MCF 10A (cell line): ENCODE measurements around the gene FLNC. TPM values are rescaled to one million over a fixed set of nuclear protein-coding genes. Genes with fewer than 3 reads are reported as not detected.
A peak's percentile ranks its signal among the peaks of the same experiment; 100 is the strongest.

Experiments
- BruUV-seq: library from RNA; stranded (reverse); fragments of 400-500 nt; replicated peaks from 2 replicates; lab custom pipeline; 2021; lab: Mats Ljungman, UMichigan
- CTCF ChIA-PET: fragments of 300-600 bp; sonication (Branson Sonifier 250); formaldehyde crosslinking; extraction: SDS; loops from one replicate; lab custom pipeline; 2021; ENCODE audit warnings: antibody characterized with exemption, inconsistent platforms; lab: Yijun Ruan, JAX
- POLR2A ChIA-PET: fragments of 300-600, 350-650 bp; sonication (Branson Sonifier 250); formaldehyde crosslinking; extraction: SDS; loops from one replicate; lab custom pipeline; 2020; ENCODE audit warnings: antibody characterized with exemption, inconsistent platforms; lab: Yijun Ruan, JAX
- DNase-seq: peaks from one replicate; pipeline ENCODE4 v3.0.0-alpha.2; 2018; ENCODE audit not compliant: unreplicated experiment
- H3K27ac Mint-ChIP-seq: one replicate; pipeline ENCODE4 v1.8.0; 2022; ENCODE audit warnings: mild to moderate bottlenecking, low read depth, mixed read lengths; ENCODE audit not compliant: unreplicated experiment
- H3K27me3 Mint-ChIP-seq: one replicate; pipeline ENCODE4 v1.8.0; 2022; ENCODE audit warnings: mixed read lengths; ENCODE audit not compliant: insufficient read depth, unreplicated experiment
- H3K36me3 Mint-ChIP-seq: one replicate; pipeline ENCODE4 v1.8.0; 2022; ENCODE audit warnings: mild to moderate bottlenecking, moderate library complexity, mixed read lengths; ENCODE audit not compliant: insufficient read depth, unreplicated experiment
- H3K4me1 Mint-ChIP-seq: one replicate; pipeline ENCODE4 v1.8.0; 2022; ENCODE audit warnings: mixed read lengths; ENCODE audit not compliant: insufficient read depth, unreplicated experiment
- H3K4me3 Mint-ChIP-seq: one replicate; pipeline ENCODE4 v1.8.0; 2022; ENCODE audit warnings: mild to moderate bottlenecking, moderate library complexity, mixed read lengths; ENCODE audit not compliant: unreplicated experiment
- H3K9me3 Mint-ChIP-seq: one replicate; pipeline ENCODE4 v1.8.0; 2022; ENCODE audit warnings: mixed read lengths; ENCODE audit not compliant: unreplicated experiment
- intact Hi-C: fragments of 100-400 bp; cut with micrococcal nuclease; formaldehyde crosslinking; loops from 2 replicates; pipeline ENCODE4 v1.14.1; 2022
- total RNA-seq: library from RNA; stranded (reverse); gene quantifications from 2 replicates; pipeline ENCODE4 v1.2.3, GENCODE V29; 2022
- TF ChIP-seq, protein P1 (sequence below): fragments of 200-600 bp; IDR thresholded peaks from one replicate; pipeline ENCODE4 v1.8.0; 2022; ENCODE audit warnings: antibody characterized with exemption, mild to moderate bottlenecking; ENCODE audit not compliant: unreplicated experiment

FLNC gene
- total RNA-seq, 1 experiment from 2014 or later = 0.28 TPM

DNA sequence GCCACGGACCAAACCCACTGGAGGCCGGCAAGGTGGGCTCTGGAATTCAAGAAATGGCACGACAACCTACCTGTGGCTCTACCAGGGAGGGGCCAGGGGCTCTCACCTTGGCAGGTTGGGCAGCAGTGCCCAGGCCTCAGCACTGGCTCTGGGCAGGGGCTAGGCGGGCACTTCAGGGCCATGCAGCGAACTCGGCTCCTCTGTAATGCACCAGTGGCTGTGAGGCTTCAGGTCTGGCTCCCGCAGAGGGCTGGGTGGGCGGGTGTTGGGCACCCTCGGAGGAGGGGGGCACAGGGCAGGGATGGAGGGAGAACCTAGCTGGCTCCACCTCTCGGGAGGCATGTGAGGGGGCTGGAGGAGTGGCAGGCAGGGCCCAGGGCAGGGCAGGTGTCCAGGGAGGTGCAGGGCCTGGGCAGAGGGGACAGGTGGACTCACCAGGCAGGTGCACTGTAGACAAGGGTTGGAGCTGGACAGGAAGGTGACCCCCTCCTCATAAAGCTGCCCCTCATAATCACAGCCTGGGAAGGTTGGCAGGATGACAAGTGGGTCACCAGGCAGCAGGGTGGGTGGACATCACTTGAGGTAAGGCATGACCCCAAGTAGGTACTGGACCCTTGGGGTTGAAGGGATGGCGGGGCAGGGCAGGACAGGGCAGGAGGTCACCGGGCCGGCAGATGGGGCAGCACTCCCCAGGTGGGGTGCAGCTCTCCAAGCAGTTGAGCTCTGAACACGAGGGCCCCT lies 73.6 kb downstream of the FLNC start:
- peaks cover 9% of the 10 kb centered on the region for H3K4me1 Mint-ChIP-seq
- TF ChIP-seq, protein P1, sequence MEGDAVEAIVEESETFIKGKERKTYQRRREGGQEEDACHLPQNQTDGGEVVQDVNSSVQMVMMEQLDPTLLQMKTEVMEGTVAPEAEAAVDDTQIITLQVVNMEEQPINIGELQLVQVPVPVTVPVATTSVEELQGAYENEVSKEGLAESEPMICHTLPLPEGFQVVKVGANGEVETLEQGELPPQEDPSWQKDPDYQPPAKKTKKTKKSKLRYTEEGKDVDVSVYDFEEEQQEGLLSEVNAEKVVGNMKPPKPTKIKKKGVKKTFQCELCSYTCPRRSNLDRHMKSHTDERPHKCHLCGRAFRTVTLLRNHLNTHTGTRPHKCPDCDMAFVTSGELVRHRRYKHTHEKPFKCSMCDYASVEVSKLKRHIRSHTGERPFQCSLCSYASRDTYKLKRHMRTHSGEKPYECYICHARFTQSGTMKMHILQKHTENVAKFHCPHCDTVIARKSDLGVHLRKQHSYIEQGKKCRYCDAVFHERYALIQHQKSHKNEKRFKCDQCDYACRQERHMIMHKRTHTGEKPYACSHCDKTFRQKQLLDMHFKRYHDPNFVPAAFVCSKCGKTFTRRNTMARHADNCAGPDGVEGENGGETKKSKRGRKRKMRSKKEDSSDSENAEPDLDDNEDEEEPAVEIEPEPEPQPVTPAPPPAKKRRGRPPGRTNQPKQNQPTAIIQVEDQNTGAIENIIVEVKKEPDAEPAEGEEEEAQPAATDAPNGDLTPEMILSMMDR = no peak
- POLR2A ChIA-PET = interaction anchor here (0.7 to 1.2 kb wide), 2 partner anchors 11 to 16 kb away, joined by 3 to 10 read pairs; no protein-coding TSS in a partner anchor
- intact Hi-C loops = loop anchor here (1.0 to 10.0 kb wide), 2 partner anchors 188 to 311 kb away; no protein-coding TSS in a partner anchor
- peaks cover 12% of the 10 kb centered on the region for H3K27me3 Mint-ChIP-seq
- CTCF ChIA-PET = interaction anchor here (0.5 to 2.4 kb wide), 14 partner anchors 11 to 524 kb away, joined by 3 to 15 read pairs (median 3); no protein-coding TSS in a partner anchor
- DNase-seq = no peak
- BruUV-seq = no TSS peak
- no peaks in the 10 kb centered on the region for H3K36me3 Mint-ChIP-seq
- H3K9me3 Mint-ChIP-seq = no peaks in the 10 kb centered on the region
- no peak overlapping the region for H3K4me3 Mint-ChIP-seq
- H3K27ac Mint-ChIP-seq = no peak overlapping the region

DNA sequence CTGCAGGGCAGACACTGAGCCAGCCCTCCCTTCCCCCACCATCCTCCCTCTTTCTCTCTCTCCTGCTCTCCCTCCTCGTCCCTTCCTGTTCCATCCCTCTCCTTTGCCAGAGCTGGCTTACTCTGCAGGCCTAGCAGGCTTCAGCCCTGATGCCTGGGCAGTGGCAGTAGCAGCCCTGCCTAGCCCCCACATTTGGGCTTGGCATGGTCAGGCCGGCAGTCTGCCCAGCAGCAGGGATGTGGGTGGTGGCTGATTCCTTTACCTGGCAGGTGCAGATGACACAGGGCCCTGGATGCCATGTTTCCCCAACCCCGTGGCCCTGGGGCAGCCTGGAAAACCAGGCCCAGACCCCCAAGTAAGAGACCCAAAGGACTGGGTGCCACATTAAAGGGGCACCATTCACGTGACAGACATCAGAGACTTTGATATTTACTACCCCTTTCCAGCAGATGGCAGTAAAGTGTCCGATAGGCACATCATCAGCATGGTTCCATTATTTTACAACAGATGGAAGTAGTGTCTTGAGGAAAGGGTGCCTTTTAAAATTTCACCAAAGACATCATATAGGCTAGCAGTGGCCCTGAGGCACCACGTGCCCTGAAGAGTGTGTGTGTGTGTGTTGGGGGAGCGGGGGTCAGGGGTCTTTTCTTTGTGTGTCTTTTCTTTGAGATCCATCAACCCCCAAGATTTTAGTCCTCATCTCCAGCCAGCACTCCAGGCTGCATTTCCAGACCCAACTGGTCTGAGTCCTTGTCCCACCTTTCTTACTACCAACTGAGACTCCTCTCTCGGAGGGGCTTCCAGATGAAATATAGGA lies 74.4 kb downstream of the FLNC start:
- TF ChIP-seq, protein P1 = peak; percentile 59
- H3K27me3 Mint-ChIP-seq = peaks cover 12% of the 10 kb centered on the region
- BruUV-seq = no TSS peak
- peaks cover 9% of the 10 kb centered on the region for H3K4me1 Mint-ChIP-seq
- DNase-seq = peak; percentile 71
- POLR2A ChIA-PET = interaction anchor here (0.7 to 1.2 kb wide), 2 partner anchors 12 to 15 kb away, joined by 3 to 10 read pairs; no protein-coding TSS in a partner anchor
- no peak overlapping the region for H3K27ac Mint-ChIP-seq
- no peaks in the 10 kb centered on the region for H3K9me3 Mint-ChIP-seq
- CTCF ChIA-PET = interaction anchor here (0.7 to 2.4 kb wide), 7 partner anchors 10 to 507 kb away, joined by 3 to 15 read pairs (median 3); no protein-coding TSS in a partner anchor
- no peak overlapping the region for H3K4me3 Mint-ChIP-seq
- H3K36me3 Mint-ChIP-seq = no peaks in the 10 kb centered on the region
- intact Hi-C loops = loop anchor here (1.0 to 10.0 kb wide), 2 partner anchors 187 to 310 kb away; no protein-coding TSS in a partner anchor

DNA sequence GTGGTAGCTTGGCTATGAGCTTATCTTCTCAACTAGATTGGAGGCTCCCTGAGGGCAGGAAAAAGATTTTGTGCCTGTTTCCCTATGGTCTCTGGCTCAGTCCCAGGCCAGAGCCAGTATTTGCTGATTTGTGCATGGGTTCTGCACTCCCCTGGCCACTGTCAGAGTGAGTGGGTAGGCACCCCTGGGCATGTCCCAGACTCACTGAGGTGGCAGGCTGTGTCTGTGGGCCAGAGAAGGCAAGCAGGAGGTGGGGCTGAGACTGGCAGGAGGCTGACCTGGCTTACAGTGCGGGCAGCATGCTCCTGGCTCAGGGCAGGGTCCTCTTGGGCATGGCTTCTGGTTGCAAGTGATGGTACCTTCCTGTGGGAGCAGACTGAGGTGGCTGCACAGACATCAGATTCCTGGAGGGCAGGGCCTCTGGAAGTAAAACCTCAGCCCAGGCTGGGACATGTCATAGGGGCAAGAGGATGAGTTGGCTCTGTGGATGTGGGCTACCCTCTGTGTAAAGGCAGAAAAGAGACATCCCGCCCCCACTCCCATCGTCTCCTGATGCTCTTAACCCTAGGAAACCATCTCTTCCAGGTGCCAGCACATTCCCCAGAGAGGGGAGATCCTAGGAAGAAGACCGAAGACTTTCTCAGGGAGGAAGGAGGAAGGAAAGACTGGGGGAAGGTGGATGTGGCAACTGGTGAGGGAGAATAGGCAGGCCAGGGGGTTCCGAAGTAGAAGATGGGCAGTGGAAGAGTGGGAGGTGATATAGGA lies 76.0 kb downstream of the FLNC start:
- ChIA-PET CTCF (interaction anchor here (0.6 to 1.1 kb wide), 2 partner anchors 124 to 185 kb away, joined by 4 to 6 read pairs; no protein-coding TSS in a partner anchor), POLR2A (no interaction called here)
- H3K4me3 Mint-ChIP-seq = no peak overlapping the region
- no peak for DNase-seq
- TF ChIP-seq, protein P1 = no peak
- no peaks in the 10 kb centered on the region for H3K36me3 Mint-ChIP-seq
- H3K27ac Mint-ChIP-seq = no peak overlapping the region
- no peaks in the 10 kb centered on the region for H3K9me3 Mint-ChIP-seq
- intact Hi-C loops = loop anchor here (10.0 kb wide), 1 partner anchor 309 kb away; no protein-coding TSS in a partner anchor
- H3K27me3 Mint-ChIP-seq = peaks cover 12% of the 10 kb centered on the region
- H3K4me1 Mint-ChIP-seq = peaks cover 9% of the 10 kb centered on the region
- no TSS peak for BruUV-seq
